ENCODE results near the gene MUC6.

The MUC6 gene

GRCh38 chr11:1043563-1044096, 7.1 kb upstream of the MUC6 start:
- DNase-seq (ENCODE audit: low read depth), result no peak
- in situ Hi-C loops (cut with HindIII; ENCODE audit: low sequenced_read_pairs), result no loop called here
- H3K4me3 ChIP-seq (ENCODE audit: low read depth, low read length), result no peak overlapping the region
- TF ChIP-seq, protein P1, sequence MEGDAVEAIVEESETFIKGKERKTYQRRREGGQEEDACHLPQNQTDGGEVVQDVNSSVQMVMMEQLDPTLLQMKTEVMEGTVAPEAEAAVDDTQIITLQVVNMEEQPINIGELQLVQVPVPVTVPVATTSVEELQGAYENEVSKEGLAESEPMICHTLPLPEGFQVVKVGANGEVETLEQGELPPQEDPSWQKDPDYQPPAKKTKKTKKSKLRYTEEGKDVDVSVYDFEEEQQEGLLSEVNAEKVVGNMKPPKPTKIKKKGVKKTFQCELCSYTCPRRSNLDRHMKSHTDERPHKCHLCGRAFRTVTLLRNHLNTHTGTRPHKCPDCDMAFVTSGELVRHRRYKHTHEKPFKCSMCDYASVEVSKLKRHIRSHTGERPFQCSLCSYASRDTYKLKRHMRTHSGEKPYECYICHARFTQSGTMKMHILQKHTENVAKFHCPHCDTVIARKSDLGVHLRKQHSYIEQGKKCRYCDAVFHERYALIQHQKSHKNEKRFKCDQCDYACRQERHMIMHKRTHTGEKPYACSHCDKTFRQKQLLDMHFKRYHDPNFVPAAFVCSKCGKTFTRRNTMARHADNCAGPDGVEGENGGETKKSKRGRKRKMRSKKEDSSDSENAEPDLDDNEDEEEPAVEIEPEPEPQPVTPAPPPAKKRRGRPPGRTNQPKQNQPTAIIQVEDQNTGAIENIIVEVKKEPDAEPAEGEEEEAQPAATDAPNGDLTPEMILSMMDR (IDR thresholded peaks at IDR 0.05; ENCODE audit: low read depth, low read length, missing control alignments), result no peak

GRCh38 chr11:1042626-1043562, 6.4 kb upstream of the MUC6 start:
- no peak overlapping the region for H3K4me3 ChIP-seq (ENCODE audit: low read depth, low read length)
- DNase-seq (ENCODE audit: low read depth), result no peak
- in situ Hi-C loops (cut with HindIII; ENCODE audit: low sequenced_read_pairs), result no loop called here
- TF ChIP-seq, protein P1 (IDR thresholded peaks at IDR 0.05; ENCODE audit: low read depth, low read length, missing control alignments), result no peak

DNA sequence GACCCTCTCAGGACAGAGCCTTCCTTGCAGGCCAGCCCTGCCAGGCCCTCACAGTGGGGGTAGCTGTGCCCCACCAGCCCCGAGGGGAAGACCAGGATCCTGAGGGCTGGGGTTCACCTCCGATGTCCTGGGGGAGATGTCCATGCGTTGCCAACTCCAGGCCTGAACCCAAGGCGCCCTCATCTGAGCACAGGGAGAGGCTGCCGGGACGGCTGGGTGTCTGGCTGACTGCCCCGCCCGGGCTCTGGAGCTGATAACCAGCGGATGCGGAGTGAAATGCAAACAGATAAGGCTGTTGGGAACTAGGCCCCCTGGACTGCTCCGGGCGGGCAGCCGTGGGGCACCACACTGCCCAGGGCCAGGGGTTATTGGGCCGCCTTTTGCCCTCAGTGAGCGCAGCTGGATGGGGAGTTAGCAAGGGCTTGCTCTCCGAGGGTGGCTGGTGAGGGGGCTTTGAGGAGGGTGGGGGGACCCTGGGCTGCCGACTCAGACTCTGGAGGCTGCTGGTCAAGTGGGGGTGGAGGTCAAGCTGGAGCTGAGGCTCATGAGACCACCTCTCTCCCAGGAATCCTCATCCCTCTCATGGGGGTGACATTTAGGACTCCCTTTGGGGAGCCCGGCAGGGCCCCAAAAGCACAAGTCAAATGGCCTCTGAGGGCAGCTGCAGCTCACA, 5.6 kb upstream of the MUC6 start:
- TF ChIP-seq, protein P1 (IDR thresholded peaks at IDR 0.05; ENCODE audit: low read depth, low read length, missing control alignments), result no peak
- no peak overlapping the region for H3K4me3 ChIP-seq (ENCODE audit: low read depth, low read length)
- DNase-seq (ENCODE audit: low read depth), result no peak
- in situ Hi-C loops (cut with HindIII; ENCODE audit: low sequenced_read_pairs), result no loop called here

GRCh38 chr11:1041471-1041870, 5.0 kb upstream of the MUC6 start:
- H3K4me3 ChIP-seq (ENCODE audit: low read depth, low read length), result no peak overlapping the region
- in situ Hi-C loops (cut with HindIII; ENCODE audit: low sequenced_read_pairs), result no loop called here
- TF ChIP-seq, protein P1 (IDR thresholded peaks at IDR 0.05; ENCODE audit: low read depth, low read length, missing control alignments), result no peak
- DNase-seq (ENCODE audit: low read depth), result no peak

DNA sequence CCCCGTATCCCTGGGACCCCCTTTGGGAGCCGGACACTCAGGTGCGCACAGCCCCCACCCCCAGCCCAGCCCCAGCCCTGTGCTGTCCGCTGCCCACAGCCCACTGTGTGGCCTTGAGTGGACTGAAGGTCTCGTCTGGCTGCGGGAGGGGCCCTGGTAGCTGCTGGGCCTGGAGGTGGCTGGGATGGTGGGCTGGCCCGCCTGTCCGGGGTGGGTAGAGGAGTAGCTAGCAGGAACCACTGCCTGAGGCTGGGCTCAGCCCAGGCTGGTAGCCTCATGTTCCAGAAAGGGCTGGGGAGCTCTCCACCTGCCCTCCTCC, 4.6 kb upstream of the MUC6 start:
- no peak overlapping the region for H3K4me3 ChIP-seq (ENCODE audit: low read depth, low read length)
- no peak for DNase-seq (ENCODE audit: low read depth)
- TF ChIP-seq, protein P1 (IDR thresholded peaks at IDR 0.05; ENCODE audit: low read depth, low read length, missing control alignments), result no peak
- in situ Hi-C loops (cut with HindIII; ENCODE audit: low sequenced_read_pairs), result no loop called here

- H3K4me3 ChIP-seq (ENCODE audit: low read depth, low read length), result no peak overlapping the region
- TF ChIP-seq, protein P1 (IDR thresholded peaks at IDR 0.05; ENCODE audit: low read depth, low read length, missing control alignments), result no peak
- in situ Hi-C loops (cut with HindIII; ENCODE audit: low sequenced_read_pairs), result no loop called here
- no peak for DNase-seq (ENCODE audit: low read depth)
Observed at GRCh38 chr11:1040428-1041148, 4.1 kb upstream of the MUC6 start.

Measured in astrocyte of the cerebellum (primary cell).